ENCODE measurements around the gene FMN2.

Gene FMN2

GRCh38 chr1:240207073-240207709, 115.5 kb downstream of the FMN2 start:
- H3K27me3 ChIP-seq (ENCODE audit: low read depth): no peaks in the 10 kb centered on the region
- in situ Hi-C loops (cut with MboI; ENCODE audit: low sequenced_read_pairs): no loop called here
- H3K36me3 ChIP-seq (replicated peaks): no peaks in the 10 kb centered on the region
- no peaks in the 10 kb centered on the region for H3K4me1 ChIP-seq
- no peak overlapping the region for H3K4me3 ChIP-seq
- H3K9me3 ChIP-seq: no peaks in the 10 kb centered on the region
- no peak for DNase-seq (ENCODE audit: low spot score in 2 of 2)

DNA sequence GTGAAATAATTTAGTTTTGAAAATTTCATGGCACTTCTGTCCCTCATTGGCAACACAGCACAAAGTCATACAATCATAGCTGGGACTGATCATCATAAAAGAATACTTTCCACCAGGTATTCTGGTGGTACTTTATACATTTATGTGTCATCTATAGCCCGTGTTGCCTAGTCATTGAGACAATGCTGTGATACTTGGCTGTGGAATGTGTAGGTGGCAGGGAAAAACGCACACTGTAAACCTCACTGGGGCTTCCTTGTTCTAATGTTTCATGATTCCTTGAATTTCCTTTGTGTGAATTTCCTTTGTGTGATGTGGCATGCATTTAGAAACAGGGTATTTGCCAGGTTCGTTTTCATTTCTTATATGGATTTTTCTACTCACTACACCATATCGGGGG, 118.3 kb downstream of the FMN2 start:
- in situ Hi-C loops (cut with MboI; ENCODE audit: low sequenced_read_pairs): no loop called here
- Histone ChIP-seq H3K36me3 (replicated peaks) (no peaks in the 10 kb centered on the region), H3K4me3 (no peak overlapping the region), H3K27me3 (ENCODE audit: low read depth) (no peaks in the 10 kb centered on the region), H3K9me3 (no peaks in the 10 kb centered on the region), H3K4me1 (no peaks in the 10 kb centered on the region)
- DNase-seq (ENCODE audit: low spot score in 2 of 2): no peak

GRCh38 chr1:240212556-240212955, 120.9 kb downstream of the FMN2 start:
- no peaks in the 10 kb centered on the region for H3K4me1 ChIP-seq
- no peaks in the 10 kb centered on the region for H3K36me3 ChIP-seq (replicated peaks)
- H3K4me3 ChIP-seq: no peak overlapping the region
- no peak for DNase-seq (ENCODE audit: low spot score in 2 of 2)
- in situ Hi-C loops (cut with MboI; ENCODE audit: low sequenced_read_pairs): no loop called here
- H3K27me3 ChIP-seq (ENCODE audit: low read depth): no peaks in the 10 kb centered on the region
- H3K9me3 ChIP-seq: no peaks in the 10 kb centered on the region

DNA sequence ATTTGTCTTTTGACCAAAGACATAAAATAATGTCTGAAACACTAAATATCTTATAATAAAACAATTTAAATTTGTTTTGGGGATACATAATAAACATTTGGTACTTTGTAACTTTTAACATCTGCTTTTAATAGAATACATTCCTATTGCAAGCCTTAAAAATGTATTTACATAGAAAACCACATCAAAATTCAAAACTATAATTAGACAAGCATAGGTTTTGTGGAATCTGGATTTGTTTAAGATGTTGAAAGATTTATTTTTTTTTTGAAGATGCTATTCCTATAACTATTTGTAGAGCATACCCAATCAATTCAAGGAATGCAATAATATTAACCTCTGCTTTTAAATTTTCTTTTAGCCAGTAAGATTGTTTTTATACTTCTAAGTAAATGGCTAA, 125.7 kb downstream of the FMN2 start:
- Histone ChIP-seq H3K27me3 (ENCODE audit: low read depth) (no peaks in the 10 kb centered on the region), H3K9me3 (no peaks in the 10 kb centered on the region), H3K4me3 (no peak overlapping the region), H3K4me1 (no peaks in the 10 kb centered on the region), H3K36me3 (replicated peaks) (no peaks in the 10 kb centered on the region)
- in situ Hi-C loops (cut with MboI; ENCODE audit: low sequenced_read_pairs): no loop called here
- DNase-seq (ENCODE audit: low spot score in 2 of 2): no peak

GRCh38 chr1:240219104-240219503, 127.4 kb downstream of the FMN2 start:
- in situ Hi-C loops (cut with MboI; ENCODE audit: low sequenced_read_pairs): no loop called here
- DNase-seq (ENCODE audit: low spot score in 2 of 2): no peak
- Histone ChIP-seq H3K9me3 (no peaks in the 10 kb centered on the region), H3K36me3 (replicated peaks) (no peaks in the 10 kb centered on the region), H3K4me3 (no peak overlapping the region), H3K27me3 (ENCODE audit: low read depth) (no peaks in the 10 kb centered on the region), H3K4me1 (no peaks in the 10 kb centered on the region)

GRCh38 chr1:240226102-240226501, 134.4 kb downstream of the FMN2 start:
- Histone ChIP-seq H3K4me3 (no peak overlapping the region), H3K36me3 (replicated peaks) (no peaks in the 10 kb centered on the region), H3K9me3 (no peaks in the 10 kb centered on the region), H3K27me3 (ENCODE audit: low read depth) (no peaks in the 10 kb centered on the region), H3K4me1 (no peaks in the 10 kb centered on the region)
- no peak for DNase-seq (ENCODE audit: low spot score in 2 of 2)
- in situ Hi-C loops (cut with MboI; ENCODE audit: low sequenced_read_pairs): no loop called here

- no peaks in the 10 kb centered on the region for H3K27me3 ChIP-seq (ENCODE audit: low read depth)
- H3K36me3 ChIP-seq (replicated peaks): no peaks in the 10 kb centered on the region
- H3K9me3 ChIP-seq: no peaks in the 10 kb centered on the region
- H3K4me3 ChIP-seq: no peak overlapping the region
- in situ Hi-C loops (cut with MboI; ENCODE audit: low sequenced_read_pairs): no loop called here
- no peak for DNase-seq (ENCODE audit: low spot score in 2 of 2)
- H3K4me1 ChIP-seq: no peaks in the 10 kb centered on the region
These were observed 139.1 kb downstream of the FMN2 start for GRCh38 chr1:240230816-240231215.

- no peak overlapping the region for H3K4me3 ChIP-seq
- no peaks in the 10 kb centered on the region for H3K9me3 ChIP-seq
- in situ Hi-C loops (cut with MboI; ENCODE audit: low sequenced_read_pairs): no loop called here
- no peak for DNase-seq (ENCODE audit: low spot score in 2 of 2)
- H3K36me3 ChIP-seq (replicated peaks): no peaks in the 10 kb centered on the region
- no peaks in the 10 kb centered on the region for H3K4me1 ChIP-seq
- H3K27me3 ChIP-seq (ENCODE audit: low read depth): no peaks in the 10 kb centered on the region
These were observed 140.8 kb downstream of the FMN2 start for GRCh38 chr1:240232530-240232929.

- H3K9me3 ChIP-seq: no peaks in the 10 kb centered on the region
- H3K4me3 ChIP-seq: no peak overlapping the region
- no peaks in the 10 kb centered on the region for H3K36me3 ChIP-seq (replicated peaks)
- in situ Hi-C loops (cut with MboI; ENCODE audit: low sequenced_read_pairs): no loop called here
- DNase-seq (ENCODE audit: low spot score in 2 of 2): no peak
- no peaks in the 10 kb centered on the region for H3K27me3 ChIP-seq (ENCODE audit: low read depth)
- no peaks in the 10 kb centered on the region for H3K4me1 ChIP-seq
These were observed 143.0 kb downstream of the FMN2 start for GRCh38 chr1:240234485-240235210.

DNA sequence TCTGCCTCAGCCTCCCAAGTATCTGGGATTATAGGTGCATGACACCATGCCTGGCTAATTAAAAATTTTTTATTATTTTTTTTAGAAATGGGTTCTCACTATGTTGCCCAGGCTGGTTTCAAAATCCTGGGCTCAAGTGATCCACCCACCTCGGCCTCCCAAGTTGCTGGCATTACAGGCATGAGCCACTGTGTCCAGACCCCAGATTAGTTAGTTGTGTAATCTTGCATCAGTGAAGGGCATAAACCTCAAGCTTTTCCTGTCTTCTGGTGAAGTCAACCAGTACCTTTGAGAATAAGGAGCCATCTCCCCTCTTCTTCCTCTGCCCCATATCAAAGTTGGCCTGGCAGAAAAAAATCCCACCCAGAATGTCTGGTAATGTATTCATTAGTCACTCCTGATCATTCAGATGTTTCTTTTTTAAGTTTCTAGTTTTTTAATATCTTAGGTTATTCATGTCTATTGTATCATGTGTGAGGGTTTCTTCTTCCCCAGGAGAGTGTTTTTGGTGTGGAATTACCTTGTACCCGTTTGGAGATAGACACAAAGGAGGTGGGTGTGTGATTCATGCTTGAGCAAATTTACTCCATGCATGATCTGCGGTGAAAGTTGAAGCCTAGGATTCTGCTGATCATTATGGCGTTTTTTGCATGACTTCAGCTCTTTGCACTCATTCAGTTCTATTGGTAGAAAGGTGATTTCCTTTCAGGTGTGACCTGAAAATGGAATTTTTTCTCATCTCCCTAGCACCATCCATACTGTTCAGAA, 144.0 kb downstream of the FMN2 start:
- H3K4me1 ChIP-seq: no peaks in the 10 kb centered on the region

DNA sequence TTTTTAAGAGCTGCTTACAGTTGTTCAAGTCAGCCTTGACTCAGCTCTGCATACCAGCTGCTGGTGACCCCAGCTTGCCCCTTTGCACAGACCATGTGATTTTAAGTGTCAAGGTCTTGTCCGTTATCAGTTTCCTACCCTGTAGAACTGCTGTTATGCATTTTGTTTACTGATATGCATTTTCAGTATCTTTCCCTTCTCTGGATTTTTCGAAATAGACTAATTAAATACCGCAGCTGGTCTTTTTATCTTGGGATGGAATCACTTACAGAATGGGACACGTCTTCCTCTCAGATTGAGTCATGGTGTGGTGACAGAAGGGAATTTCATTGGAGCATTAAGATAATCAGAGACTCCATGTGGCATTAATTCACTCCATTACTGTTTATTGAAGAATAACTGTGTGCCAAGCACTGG, 145.6 kb downstream of the FMN2 start:
- no peaks in the 10 kb centered on the region for H3K9me3 ChIP-seq
- DNase-seq (ENCODE audit: low spot score in 2 of 2): no peak
- H3K27me3 ChIP-seq (ENCODE audit: low read depth): no peaks in the 10 kb centered on the region
- in situ Hi-C loops (cut with MboI; ENCODE audit: low sequenced_read_pairs): no loop called here
- H3K4me1 ChIP-seq: no peaks in the 10 kb centered on the region
- H3K36me3 ChIP-seq (replicated peaks): no peaks in the 10 kb centered on the region
- H3K4me3 ChIP-seq: no peak overlapping the region

More for the DNA sequence above, 144.0 kb downstream of the FMN2 start:
- H3K36me3 ChIP-seq (replicated peaks): no peaks in the 10 kb centered on the region
- H3K9me3 ChIP-seq: no peaks in the 10 kb centered on the region
- no peak for DNase-seq (ENCODE audit: low spot score in 2 of 2)
- in situ Hi-C loops (cut with MboI; ENCODE audit: low sequenced_read_pairs): no loop called here
- no peaks in the 10 kb centered on the region for H3K27me3 ChIP-seq (ENCODE audit: low read depth)
- H3K4me3 ChIP-seq: no peak overlapping the region

GRCh38 chr1:240239309-240239708, 147.6 kb downstream of the FMN2 start:
- DNase-seq (ENCODE audit: low spot score in 2 of 2): no peak
- H3K4me3 ChIP-seq: no peak overlapping the region
- no peaks in the 10 kb centered on the region for H3K27me3 ChIP-seq (ENCODE audit: low read depth)
- no peaks in the 10 kb centered on the region for H3K4me1 ChIP-seq
- no peaks in the 10 kb centered on the region for H3K9me3 ChIP-seq
- in situ Hi-C loops (cut with MboI; ENCODE audit: low sequenced_read_pairs): no loop called here
- H3K36me3 ChIP-seq (replicated peaks): no peaks in the 10 kb centered on the region

DNA sequence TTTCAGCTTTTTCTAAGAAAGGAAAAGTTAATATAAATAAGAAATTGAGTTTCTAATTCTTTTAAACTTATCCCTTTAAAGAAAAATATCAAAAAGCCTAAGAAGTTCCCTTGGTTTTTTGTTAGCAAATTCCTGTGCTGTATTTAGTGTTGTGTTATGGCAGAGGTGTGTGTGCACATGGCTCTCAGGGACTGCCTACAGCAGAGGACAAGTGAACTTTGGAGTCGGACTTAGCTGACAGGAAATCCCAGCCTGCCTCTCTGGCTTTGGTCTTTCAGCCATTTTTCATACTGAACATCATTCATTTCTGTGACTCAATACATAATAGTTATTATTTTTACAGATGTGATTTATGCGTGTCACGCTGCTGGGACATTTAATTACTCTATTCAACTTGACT, 149.6 kb downstream of the FMN2 start:
- Histone ChIP-seq H3K4me3 (no peak overlapping the region), H3K36me3 (replicated peaks) (no peaks in the 10 kb centered on the region), H3K4me1 (peaks cover 3% of the 10 kb centered on the region), H3K9me3 (no peaks in the 10 kb centered on the region), H3K27me3 (ENCODE audit: low read depth) (no peaks in the 10 kb centered on the region)
- in situ Hi-C loops (cut with MboI; ENCODE audit: low sequenced_read_pairs): no loop called here
- no peak for DNase-seq (ENCODE audit: low spot score in 2 of 2)

DNA sequence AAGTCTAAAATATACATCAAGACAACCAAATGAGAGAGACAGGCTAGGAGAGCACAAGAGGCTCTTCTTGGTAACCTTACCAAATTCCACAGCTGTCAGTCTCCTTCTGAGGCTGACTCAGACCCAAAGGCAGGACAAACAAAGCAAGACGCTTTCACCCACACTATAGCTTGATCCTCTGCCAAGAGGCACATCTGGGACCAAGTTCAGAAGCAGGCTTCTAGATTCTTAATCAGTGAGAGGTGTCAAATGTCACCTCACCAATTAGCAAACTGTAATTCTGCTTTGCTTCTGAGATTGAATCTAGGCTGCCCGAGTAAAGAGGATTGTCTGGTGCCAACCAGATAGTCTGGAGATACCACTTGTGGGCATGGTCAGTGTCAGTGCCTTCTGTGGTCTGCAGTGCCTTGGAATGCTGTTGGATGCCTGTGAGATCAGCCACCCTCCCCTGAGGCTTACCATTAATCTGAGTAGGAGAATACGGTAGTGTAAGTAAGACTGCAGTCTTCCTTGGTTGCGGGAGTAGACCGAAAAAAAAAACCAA, 151.0 kb downstream of the FMN2 start:
- Histone ChIP-seq H3K4me3 (no peak overlapping the region), H3K36me3 (replicated peaks) (no peaks in the 10 kb centered on the region), H3K4me1 (peaks cover 17% of the 10 kb centered on the region), H3K9me3 (no peaks in the 10 kb centered on the region), H3K27me3 (ENCODE audit: low read depth) (no peaks in the 10 kb centered on the region)
- in situ Hi-C loops (cut with MboI; ENCODE audit: low sequenced_read_pairs): no loop called here
- no peak for DNase-seq (ENCODE audit: low spot score in 2 of 2)

Measured in HAP-1 (cell line).